Endothelial cell of umbilical vein (primary cell): Measurements from ENCODE around the gene PDE3B. TPM values are rescaled to one million over a fixed set of nuclear protein-coding genes. Genes with fewer than 3 reads are reported as not detected.
"Not testable (repeated sequence)": the region's sequence is repeated elsewhere in the genome, so short reads cannot be mapped to it uniquely, and the experiment has no call there.

ENCODE experiments used
- BruUV-seq: library from RNA; stranded (reverse); fragments of 400-500 nt; replicated peaks from 2 replicates; lab custom pipeline; 2021; lab: Mats Ljungman, UMichigan
- CTCF ChIA-PET: fragments of 300-600, 350-600 bp; sonication (Branson Sonifier 250); formaldehyde crosslinking; loops from one replicate; lab custom pipeline; 2021; ENCODE audit warnings: antibody characterized with exemption, inconsistent platforms; lab: Charles Lee
- POLR2A ChIA-PET: fragments of 300-600, 350-600 bp; sonication (Branson Sonifier 250); formaldehyde crosslinking; loops from one replicate; lab custom pipeline; 2021; ENCODE audit warnings: antibody characterized with exemption, inconsistent platforms; lab: Charles Lee
- DNase-seq: peaks from one replicate; pipeline ENCODE4 v3.0.0-alpha.2; 2011; ENCODE audit warnings: low read depth, low spot score
- FAIRE-seq: peaks from 2 replicates; lab custom pipeline; 2011; peaks lifted over from hg19 to GRCh38; lab: Jason Lieb, UNC
- H2AFZ ChIP-seq: 2 replicates; pipeline ENCODE4 v1.6.0; 2012; ENCODE audit warnings: low read depth, low read length, control low read depth, inconsistent platforms
- H3K27ac ChIP-seq: 2 replicates; pipeline ENCODE4 v1.5.1; 2011; ENCODE audit warnings: low read depth, mild to moderate bottlenecking, control low read depth, low read length, moderate library complexity; ENCODE audit not compliant: insufficient read depth
- H3K27me3 ChIP-seq, 2 experiments: 2 replicates each; pipeline versions ENCODE4 v1.6.0 to v1.6.1; 2011; ENCODE audit warnings: low read length in 2 of 2, mixed read lengths in 1 of 2; ENCODE audit not compliant: control insufficient read depth in 2 of 2, insufficient read depth in 2 of 2
- H3K36me3 ChIP-seq, 2 experiments: 2 replicates in 1 of 2; 3 replicates in 1 of 2; pipeline ENCODE4 v1.5.1; 2011; ENCODE audit warnings: low read length in 2 of 2, mild to moderate bottlenecking in 1 of 2, moderate library complexity in 1 of 2; ENCODE audit not compliant: control insufficient read depth in 2 of 2, insufficient read depth in 2 of 2; ENCODE audit errors: extremely low read depth in 1 of 2
- H3K4me1 ChIP-seq: 3 replicates; pipeline ENCODE4 v1.5.1; 2011; ENCODE audit warnings: mild to moderate bottlenecking, low read length; ENCODE audit not compliant: control insufficient read depth, insufficient read depth; ENCODE audit errors: extremely low read depth
- H3K4me2 ChIP-seq: 2 replicates; pipeline ENCODE4 v1.6.1; 2011; ENCODE audit warnings: low read length, control low read depth, mixed read lengths; ENCODE audit not compliant: insufficient read depth
- H3K4me3 ChIP-seq, 3 experiments: fragments of 200-600 bp in 1 of 3; sonication (generic), shearing (Covaris generic) in 1 of 3; replicated peaks in 1 of 3; 2 replicates each; pipeline ENCODE4 v1.5.1; 2011 to 2016; ENCODE audit warnings: control low read depth in 3 of 3, low read length in 3 of 3, mild to moderate bottlenecking in 2 of 3, inconsistent platforms in 1 of 3, low read depth in 1 of 3, moderate library complexity in 1 of 3; ENCODE audit not compliant: insufficient read depth in 1 of 3
- H3K79me2 ChIP-seq: 2 replicates; pipeline ENCODE4 v1.6.0; 2012; ENCODE audit warnings: low read length, inconsistent platforms; ENCODE audit not compliant: control insufficient read depth, insufficient read depth
- H3K9ac ChIP-seq: replicated peaks from 2 replicates; pipeline ENCODE3; 2011; ENCODE audit warnings: low read length, control low read depth; ENCODE audit not compliant: insufficient read depth; ENCODE audit errors: extremely low read depth
- H3K9me1 ChIP-seq: replicated peaks from 3 replicates; pipeline ENCODE4 v1.6.0; 2011; ENCODE audit warnings: mild to moderate bottlenecking, low read length; ENCODE audit not compliant: control insufficient read depth, insufficient read depth; ENCODE audit errors: extremely low read depth
- H3K9me3 ChIP-seq: replicated peaks from 2 replicates; pipeline ENCODE4 v1.5.1; 2012; ENCODE audit warnings: low read length, inconsistent platforms; ENCODE audit not compliant: control insufficient read depth, insufficient read depth
- H4K20me1 ChIP-seq: replicated peaks from 2 replicates; pipeline ENCODE3; 2011; ENCODE audit warnings: mild to moderate bottlenecking, low read length; ENCODE audit not compliant: control insufficient read depth, insufficient read depth; ENCODE audit errors: extremely low read depth
- CTCF ChIP-seq, 2 donors: IDR thresholded peaks; 1 replicate in 1 of 2; 2 replicates in 1 of 2; pipeline ENCODE4 v1.5.1; 2011; ENCODE audit warnings: low read length in 2 of 2, mild to moderate bottlenecking in 2 of 2, moderate library complexity in 2 of 2, control low read depth in 1 of 2, inconsistent platforms in 1 of 2, low read depth in 1 of 2; ENCODE audit not compliant: insufficient read depth in 1 of 2; ENCODE audit errors: extremely low read depth in 1 of 2
- EZH2 ChIP-seq: IDR thresholded peaks from 2 replicates; pipeline ENCODE4 v1.6.1; 2012; ENCODE audit warnings: borderline replicate concordance, low read depth, mild to moderate bottlenecking, moderate library complexity, low read length, inconsistent platforms; ENCODE audit not compliant: severe bottlenecking
- FOS ChIP-seq: IDR thresholded peaks from 2 replicates; pipeline ENCODE4 v1.6.1; 2011; ENCODE audit warnings: mild to moderate bottlenecking, low read length, moderate library complexity, borderline replicate concordance; ENCODE audit not compliant: insufficient read depth
- GATA2 ChIP-seq: IDR thresholded peaks from 2 replicates; pipeline ENCODE4 v1.7.0; 2011; ENCODE audit warnings: low read depth, mild to moderate bottlenecking, moderate library complexity, mixed read lengths, low read length; ENCODE audit not compliant: insufficient read length, insufficient read depth
- MAX ChIP-seq: IDR thresholded peaks from 2 replicates; pipeline ENCODE4 v1.6.1; 2011; ENCODE audit not compliant: insufficient read depth, insufficient read length
- MYC ChIP-seq: IDR thresholded peaks from one replicate; pipeline ENCODE4 v1.6.1; 2011; ENCODE audit warnings: mild to moderate bottlenecking, low read depth, low read length
- POLR2A ChIP-seq: IDR thresholded peaks from 2 replicates; pipeline ENCODE4 v1.6.1; 2012; ENCODE audit warnings: low read depth, mild to moderate bottlenecking, control low read depth, low read length
- POLR2AphosphoS5 ChIP-seq: IDR thresholded peaks from 2 replicates; pipeline ENCODE4 v1.6.1; 2012; ENCODE audit warnings: low read depth, mild to moderate bottlenecking, control low read depth, low read length, moderate library complexity; ENCODE audit not compliant: insufficient read depth
- dilution Hi-C: fragments of 300-500 bp; cut with MboI; formaldehyde crosslinking; loops from one replicate; pipeline ENCODE4 v1.15.0; 2019; ENCODE audit warnings: low sequenced_read_pairs; ENCODE audit not compliant: extremely low pct_ligation_motif_present
- intact Hi-C: fragments of 100-400 bp; cut with micrococcal nuclease; formaldehyde crosslinking; loops from one replicate; pipeline ENCODE4 v1.10.0; 2022
- polyA plus RNA-seq, 4 experiments: library from polyadenylated mRNA; depleted of rRNA in 3 of 4; stranded (reverse) in 3 of 4; unstranded in 1 of 4; fragments of >200 nt; gene quantifications; 2 replicates each; pipeline versions ENCODE4 v1.2.1 to v1.2.3, GENCODE V29; 2011 to 2012; ENCODE audit warnings: missing spikeins in 1 of 4
- total RNA-seq: library from RNA; stranded (reverse); gene quantifications from 2 replicates; pipeline ENCODE4 v1.2.3, GENCODE V29; 2021

The PDE3B gene
- total and polyA plus RNA-seq, 2 donors (not counting 3 experiments of a cell fraction or from before 2014, with no cell fraction given): 0.26 to 1.9 TPM

DNA sequence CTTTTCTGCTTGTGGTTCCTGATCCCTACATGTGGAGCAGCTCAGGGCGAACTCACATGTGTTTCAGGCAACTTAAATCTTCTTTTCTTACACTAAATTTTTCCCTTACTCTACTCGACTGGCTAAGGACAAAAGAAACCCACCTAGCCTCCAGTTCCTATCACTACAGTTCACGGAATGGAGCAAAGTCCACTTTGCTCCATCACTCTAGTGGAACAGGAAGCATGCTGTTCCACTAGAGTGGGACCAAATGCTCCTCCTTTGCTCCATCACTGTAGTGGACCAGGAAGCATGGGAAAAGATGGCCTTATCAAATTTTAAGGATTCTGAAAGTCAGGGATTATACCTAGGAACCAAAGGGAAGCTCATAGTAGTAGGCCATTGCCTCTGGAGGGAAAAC is 36.1 kb downstream of the PDE3B start:
- H3K79me2 ChIP-seq: no peaks in the 10 kb centered on the region
- dilution Hi-C loops: no loop called here
- CTCF ChIA-PET: no interaction called here
- no peaks in the 10 kb centered on the region for H3K27me3 ChIP-seq
- H2AFZ ChIP-seq: no peak overlapping the region
- no peak overlapping the region for H3K4me3 ChIP-seq
- TF ChIP-seq MYC (no peak), EZH2 (no peak), POLR2AphosphoS5 (no peak), MAX (no peak), FOS (no peak), POLR2A (no peak), GATA2 (no peak), CTCF (IDR thresholded peaks at IDR 0.05; ENCODE audit: extremely low read depth in 1 of 2, insufficient read depth in 1 of 2, low read depth in 1 of 2, low read length in 2 of 2) (no peak)
- H3K27ac ChIP-seq: no peak overlapping the region
- FAIRE-seq: no peak
- H4K20me1 ChIP-seq: no peaks in the 10 kb centered on the region
- no TSS peak for BruUV-seq
- no peaks in the 10 kb centered on the region for H3K9me3 ChIP-seq
- H3K9ac ChIP-seq: no peak overlapping the region
- no peak for DNase-seq
- POLR2A ChIA-PET: no interaction called here
- intact Hi-C loops: no loop called here
- no peak overlapping the region for H3K4me2 ChIP-seq
- no peaks in the 10 kb centered on the region for H3K36me3 ChIP-seq
- no peaks in the 10 kb centered on the region for H3K9me1 ChIP-seq
- H3K4me1 ChIP-seq: no peaks in the 10 kb centered on the region

GRCh38 chr11:14684234-14684915 is 40.8 kb downstream of the PDE3B start:
- H3K36me3 ChIP-seq, H3K9me1 ChIP-seq, DNase-seq, H4K20me1 ChIP-seq, dilution Hi-C loops, H3K79me2 ChIP-seq, CTCF ChIA-PET, H2AFZ ChIP-seq, H3K4me2 ChIP-seq, H3K4me1 ChIP-seq, FAIRE-seq, H3K4me3 ChIP-seq, H3K27ac ChIP-seq, BruUV-seq, H3K9me3 ChIP-seq, H3K27me3 ChIP-seq, POLR2A ChIA-PET, intact Hi-C loops, H3K9ac ChIP-seq: not testable (repeated sequence)
